Epidermal melanocyte (primary cell): ENCODE results near the gene GAS7.

Experiments
- DNase-seq: peaks from one replicate; pipeline ENCODE4 v3.0.0; 2011; ENCODE audit warnings: low spot score; ENCODE audit not compliant: insufficient read length

The GAS7 gene

DNA sequence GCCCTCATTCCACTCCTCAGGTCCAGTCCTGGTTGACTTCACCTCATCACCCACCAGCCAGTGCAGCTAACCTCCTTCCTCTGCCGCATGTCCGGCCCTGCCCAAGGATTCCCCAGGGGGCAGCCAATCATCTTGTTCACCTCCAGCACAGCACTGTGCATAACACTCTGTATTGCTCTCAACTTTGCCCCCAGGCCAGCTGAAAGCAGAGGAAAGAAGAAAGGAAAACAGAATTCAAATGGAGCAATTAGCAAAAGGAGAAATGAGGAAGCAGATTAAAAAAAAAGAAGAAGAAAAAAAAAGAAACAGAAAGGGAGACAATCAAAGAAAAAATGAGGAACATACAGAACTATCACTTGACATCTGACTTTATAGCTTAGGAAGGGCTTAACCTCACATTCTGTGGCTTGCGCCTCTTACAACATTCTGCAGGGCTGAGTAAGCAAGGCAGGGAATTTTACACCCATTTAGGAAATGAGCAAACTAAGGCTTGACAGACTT lies 26.1 kb downstream of the GAS7 start:
- DNase-seq: no peak

GRCh38 chr17:10171581-10171981 lies 26.8 kb downstream of the GAS7 start:
- no peak for DNase-seq

GRCh38 chr17:10171122-10171571 lies 27.3 kb downstream of the GAS7 start:
- no peak for DNase-seq

DNA sequence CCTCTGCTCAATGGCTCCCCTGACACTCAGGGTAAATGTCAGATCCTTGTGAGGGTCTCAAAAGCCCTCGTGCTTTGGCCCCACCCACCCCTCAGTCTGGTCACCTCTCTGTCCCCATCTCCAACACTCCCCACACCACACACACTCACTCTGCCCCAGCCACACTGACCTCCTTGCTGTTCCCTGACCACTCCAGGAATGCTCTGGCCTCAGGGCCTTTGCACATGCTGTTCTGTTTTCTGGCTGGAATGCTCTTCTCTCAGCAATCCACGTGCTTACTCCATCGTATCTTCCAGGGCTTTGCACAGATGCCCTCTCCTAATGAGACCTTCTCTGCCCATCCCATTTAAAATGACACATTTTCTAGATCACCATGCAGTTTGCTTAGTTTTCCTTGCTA lies 28.2 kb downstream of the GAS7 start:
- DNase-seq: no peak

DNA sequence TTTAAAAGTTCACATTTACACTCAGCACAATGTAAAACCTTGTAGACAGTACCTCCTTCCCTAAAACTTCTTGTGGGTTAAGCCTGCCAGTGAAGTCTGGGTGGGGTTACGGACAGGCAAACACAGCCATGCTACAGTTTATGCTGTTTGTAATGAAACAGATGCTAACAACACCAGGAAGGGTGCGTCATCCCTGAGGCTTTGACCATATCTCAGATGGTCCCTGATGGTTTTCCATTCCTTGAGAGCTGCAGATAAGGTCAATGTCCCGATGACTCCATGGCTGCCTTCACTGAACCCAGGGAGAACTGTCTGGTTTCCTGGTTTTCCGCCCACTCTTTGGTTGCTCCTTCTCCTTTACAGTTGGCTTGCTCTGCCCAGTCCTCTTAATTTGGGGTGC lies 29.1 kb downstream of the GAS7 start:
- no peak for DNase-seq

- no peak for DNase-seq
Measured at GRCh38 chr17:10166176-10166935, 32.0 kb downstream of the GAS7 start.

- no peak for DNase-seq
Measured at GRCh38 chr17:10162096-10162495, 36.3 kb downstream of the GAS7 start.

DNA sequence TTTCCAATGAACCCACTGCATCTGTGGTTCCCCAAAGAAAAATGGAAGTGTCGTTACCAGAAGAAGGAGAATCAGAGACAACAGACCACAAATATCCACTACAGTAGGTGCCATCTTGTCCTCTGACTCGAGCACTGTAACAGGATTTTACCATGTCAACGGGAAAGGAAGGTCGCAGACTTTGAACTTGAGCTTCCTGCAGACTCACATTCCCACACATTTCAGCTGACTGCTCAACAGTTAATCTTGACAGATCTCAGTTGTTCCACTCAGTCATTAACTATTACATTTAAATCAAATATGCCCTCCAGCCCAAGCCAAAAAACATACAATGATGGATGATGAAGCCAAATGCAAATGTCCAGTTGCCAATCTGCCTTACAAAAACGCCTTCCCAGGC lies 37.0 kb downstream of the GAS7 start:
- DNase-seq: no peak

DNA sequence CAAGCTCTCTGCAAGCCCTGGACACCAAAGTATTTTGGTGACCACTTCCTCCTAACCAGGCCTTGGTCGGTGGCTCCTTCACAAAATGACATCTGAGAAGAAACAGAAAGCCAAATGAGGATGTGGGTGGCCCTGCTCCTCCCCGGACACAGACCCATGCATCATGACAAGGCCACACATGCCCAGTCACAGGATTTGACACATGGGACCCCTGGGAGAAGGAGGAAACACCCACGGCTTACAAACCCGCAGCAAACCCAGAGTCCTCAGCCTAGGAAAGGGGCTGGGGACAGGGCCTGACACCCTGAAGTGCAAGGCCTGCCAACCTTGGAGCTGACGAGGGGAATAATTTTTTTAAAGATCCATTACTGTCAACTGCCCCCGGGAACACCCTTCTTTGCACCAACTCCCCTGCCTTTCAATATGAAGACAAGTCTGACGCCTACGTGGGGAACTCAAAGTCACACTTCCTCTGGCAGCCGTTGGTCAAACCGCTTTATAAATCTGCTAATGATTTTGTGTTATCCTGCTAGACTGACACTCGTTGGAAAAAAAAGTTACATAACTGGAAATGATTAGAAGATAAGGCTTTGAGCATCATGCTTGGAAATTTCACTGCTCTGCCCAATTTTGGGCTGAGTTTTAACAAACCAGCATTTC lies 41.3 kb downstream of the GAS7 start:
- DNase-seq: no peak

DNA sequence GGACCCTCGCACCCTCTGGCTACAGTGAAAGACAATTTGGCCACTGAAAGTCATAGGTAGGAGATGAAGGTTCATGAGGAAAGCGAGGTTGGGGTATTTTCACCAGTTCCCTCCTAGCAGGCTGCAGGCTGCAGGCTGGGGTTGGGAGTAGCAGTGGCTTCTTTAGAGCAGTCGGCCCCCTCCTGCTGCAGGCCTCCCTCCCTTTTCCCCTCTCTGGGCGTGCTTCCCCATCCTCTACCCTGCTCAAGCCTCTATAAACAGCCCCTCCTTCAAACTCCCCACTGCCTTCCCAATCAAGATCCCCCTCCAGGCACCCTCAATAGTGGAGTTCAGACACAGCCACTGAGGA lies 41.8 kb downstream of the GAS7 start:
- no peak for DNase-seq

DNA sequence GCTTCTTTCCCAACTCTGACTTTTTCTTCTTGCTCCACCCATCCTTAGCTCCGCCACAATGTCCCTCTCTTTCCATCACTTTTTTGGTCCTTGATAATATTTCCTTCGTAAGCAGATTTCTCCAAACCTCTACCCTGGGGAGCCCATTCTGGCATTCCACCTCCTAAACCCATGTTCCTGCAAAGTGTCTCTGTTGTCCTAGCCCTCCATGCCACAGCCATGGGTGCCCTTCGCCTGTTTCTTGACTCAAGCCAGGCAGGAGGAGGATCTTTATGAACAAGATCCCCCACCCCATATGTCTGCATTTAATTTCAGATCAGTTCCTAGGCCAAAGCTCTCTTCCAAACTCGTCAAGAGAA lies 42.4 kb downstream of the GAS7 start:
- DNase-seq: no peak

DNA sequence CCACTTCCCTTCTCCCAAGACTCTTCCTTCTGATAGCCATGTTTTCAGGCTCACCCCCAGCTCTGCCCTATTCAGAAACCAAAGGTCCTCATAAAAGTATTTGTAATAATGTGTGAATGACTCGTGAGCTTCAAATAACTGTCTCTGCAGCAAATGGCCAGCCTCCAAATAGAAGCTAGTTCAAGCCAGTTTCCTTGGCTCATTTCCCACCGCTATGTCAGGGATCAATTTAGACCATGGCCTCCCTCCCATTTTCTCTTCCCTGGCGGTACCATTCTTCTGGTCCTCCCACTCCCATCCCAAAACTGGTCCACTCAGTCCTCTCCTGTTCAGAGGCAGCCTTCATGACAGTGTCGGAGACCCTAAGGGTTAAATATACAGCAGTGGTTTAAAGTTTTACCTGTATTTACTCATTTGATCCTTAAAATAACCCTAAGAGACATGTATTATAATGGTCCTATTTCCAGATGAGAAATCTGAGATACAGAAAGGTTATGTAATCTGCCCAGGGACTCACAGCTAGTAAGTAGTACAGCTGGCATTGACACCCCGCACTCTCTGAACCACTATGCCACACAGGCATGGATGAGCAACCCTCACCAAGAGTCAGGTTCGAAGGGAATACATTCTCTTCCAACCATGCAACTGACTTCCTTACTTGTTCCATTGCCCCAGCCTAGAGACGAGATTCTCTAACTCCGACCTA lies 42.9 kb downstream of the GAS7 start:
- no peak for DNase-seq

DNA sequence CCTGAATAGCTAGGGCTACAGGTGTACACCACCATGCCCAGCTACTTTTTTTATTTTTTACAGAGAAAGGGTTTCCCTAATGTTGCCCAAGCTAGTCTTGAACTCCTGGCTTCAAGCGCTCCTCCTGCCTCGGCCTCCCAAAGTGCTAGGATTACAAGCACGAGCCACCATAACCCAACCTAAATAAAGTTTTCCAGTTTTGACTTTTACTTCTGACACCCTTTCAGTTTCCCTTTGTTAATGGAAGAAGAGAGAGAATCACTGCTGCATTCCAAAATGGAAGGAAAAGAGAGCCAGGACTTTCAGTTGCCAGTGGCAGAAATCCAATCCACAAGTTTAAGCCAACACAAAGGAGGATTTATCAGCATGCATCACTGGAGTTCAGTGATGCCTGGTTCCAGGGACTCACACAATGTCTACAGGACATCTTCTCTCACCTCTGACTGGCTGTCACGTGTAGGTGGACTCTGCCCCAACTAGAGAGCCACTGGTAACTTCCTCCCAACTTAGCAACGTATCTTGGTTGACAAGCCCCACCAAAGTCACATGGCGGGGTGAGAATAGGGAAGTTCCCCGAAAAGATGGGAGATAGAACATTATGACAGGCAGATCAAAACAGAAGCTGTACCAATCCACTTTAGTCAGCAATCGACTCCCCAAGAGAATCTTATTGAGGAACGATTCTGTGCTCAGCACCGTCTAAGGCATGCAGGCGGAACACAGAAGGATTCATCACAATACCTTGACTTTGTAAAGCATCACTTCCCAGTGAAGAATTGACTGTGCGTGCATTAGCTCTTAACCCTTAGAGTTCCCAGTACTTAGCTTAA lies 46.5 kb downstream of the GAS7 start:
- no peak for DNase-seq

DNA sequence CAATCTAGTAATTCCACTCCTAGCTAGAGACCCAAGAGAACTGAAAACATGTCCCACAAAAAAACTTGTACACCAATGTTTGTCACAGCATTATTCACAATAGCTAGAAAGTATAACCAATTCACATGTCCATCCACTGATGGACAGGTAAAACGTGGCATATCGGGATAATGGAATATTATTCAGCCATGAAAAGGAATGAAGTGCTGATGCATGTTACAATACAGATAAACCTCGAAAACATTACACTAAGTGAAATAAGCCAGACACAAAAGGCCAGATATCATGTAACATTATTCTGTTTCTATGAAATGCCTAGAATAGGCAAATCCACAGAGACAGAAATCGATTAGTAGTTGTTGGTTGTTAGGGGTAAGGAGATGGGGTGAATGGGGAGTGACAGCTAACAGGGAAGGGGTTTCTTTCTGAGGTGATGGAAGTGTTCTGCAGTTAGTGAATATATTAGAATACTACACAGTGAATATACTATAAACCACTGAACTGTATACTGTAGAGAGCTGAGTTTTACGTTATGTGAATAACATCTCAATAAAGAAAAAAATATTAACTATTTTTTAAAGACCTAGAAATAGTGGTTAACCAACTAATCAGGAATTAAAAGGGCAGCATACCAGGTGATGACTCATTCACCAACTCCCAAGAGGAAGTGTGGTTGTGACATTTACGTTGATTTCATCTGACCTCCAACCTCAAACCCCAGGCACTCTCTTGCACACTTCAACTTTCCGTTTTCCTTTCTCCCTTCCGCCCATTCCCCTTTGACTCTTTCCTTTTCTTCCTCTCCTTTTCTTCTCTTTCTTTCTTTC lies 48.6 kb downstream of the GAS7 start:
- no peak for DNase-seq

DNA sequence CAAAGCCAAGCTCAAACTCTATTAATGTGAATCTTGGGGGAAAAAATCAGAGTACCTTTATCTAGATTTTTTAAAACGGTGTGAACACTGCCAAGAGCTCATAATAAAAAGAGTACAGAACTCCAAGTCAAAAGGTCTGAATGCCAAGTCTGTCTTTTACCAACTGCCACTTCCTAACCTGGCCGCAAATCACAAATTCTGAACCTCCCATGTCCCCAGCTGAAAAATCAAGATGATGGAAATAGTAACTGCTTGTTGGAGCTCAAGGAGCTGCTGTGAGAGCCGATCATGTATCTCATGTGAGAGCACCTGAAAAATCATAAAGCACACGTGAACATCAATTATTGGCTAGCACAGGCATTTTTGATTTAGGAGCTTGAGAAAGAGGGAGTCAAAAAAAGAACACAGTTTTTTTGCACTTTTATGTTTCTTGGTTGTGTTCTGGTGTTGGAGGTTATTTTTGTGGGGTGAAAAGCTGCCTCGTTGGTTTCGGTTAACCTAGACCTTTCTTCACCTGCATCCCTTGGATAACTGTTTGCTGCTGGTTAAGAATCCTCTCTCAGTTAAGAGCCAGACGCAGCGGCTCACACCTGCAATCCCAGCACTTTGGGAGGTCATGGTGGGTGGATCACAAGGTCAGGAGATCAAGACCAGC lies 50.5 kb downstream of the GAS7 start:
- DNase-seq: no peak

GRCh38 chr17:10147040-10147439 lies 51.4 kb downstream of the GAS7 start:
- no peak for DNase-seq

DNA sequence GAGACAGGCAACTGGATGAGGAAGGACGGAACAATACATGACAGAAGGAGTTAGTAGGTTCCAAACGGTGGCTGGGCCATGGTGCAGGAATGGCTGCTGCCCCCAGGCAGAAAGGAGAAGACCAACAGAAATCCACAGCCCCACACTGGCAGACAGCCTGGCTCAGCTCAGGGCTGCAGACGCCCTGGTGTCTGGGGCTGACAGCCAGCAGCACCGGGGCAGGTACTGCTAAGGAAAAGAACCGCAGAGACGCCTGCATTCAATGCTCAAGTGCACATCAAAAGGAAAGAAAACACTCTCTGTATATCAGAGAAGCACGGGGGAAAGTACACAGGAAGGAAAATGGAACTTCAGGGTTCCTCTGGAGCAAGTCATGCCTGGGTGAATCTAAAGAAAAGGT lies 53.4 kb downstream of the GAS7 start:
- no peak for DNase-seq

DNA sequence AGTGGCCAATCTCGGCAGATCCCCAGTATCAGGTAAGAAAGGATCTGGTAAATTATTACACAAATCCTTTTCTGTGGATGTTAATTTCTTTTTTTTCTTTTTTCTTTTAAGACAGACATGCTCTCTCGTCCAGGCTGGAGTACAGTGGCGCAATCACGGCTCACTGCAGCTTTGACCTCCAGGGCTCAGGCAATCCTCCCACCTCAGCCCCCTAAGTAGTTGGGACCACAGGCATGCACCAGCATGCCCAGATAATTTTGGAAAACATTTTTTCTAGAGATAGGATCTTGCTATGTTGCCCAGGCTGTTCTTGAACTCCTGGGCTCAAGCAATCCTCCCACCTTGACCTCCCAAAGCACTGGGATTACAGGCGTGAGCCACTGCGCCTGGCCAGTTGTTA lies 54.0 kb downstream of the GAS7 start:
- DNase-seq: no peak

GRCh38 chr17:10141436-10141835 lies 57.0 kb downstream of the GAS7 start:
- DNase-seq: no peak

GRCh38 chr17:10139577-10139976 lies 58.8 kb downstream of the GAS7 start:
- no peak for DNase-seq
